HFF-Myc (cell line): ENCODE results near the gene CUX1.
"Not testable (repeated sequence)": the region's sequence is repeated elsewhere in the genome, so short reads cannot be mapped to it uniquely, and the experiment has no call there.

Experiments used
- DNase-seq: peaks from one replicate; pipeline ENCODE4 v3.0.0-alpha.2; 2011; ENCODE audit warnings: low read depth; ENCODE audit errors: extremely low read depth
- H3K4me3 ChIP-seq: replicated peaks from 2 replicates; pipeline ENCODE4 v1.5.1; 2011; ENCODE audit warnings: low read depth, mild to moderate bottlenecking, control low read depth, low read length
- TF ChIP-seq, protein P1 (sequence below): IDR thresholded peaks from 2 replicates; pipeline ENCODE4 v1.5.1; 2012; ENCODE audit warnings: mild to moderate bottlenecking, low read depth, low read length, control low read depth; ENCODE audit errors: missing control alignments

The CUX1 gene

GRCh38 chr7:101867265-101867664 lies 49.8 kb downstream of the CUX1 start:
- H3K4me3 ChIP-seq: no peak overlapping the region
- TF ChIP-seq, protein P1, sequence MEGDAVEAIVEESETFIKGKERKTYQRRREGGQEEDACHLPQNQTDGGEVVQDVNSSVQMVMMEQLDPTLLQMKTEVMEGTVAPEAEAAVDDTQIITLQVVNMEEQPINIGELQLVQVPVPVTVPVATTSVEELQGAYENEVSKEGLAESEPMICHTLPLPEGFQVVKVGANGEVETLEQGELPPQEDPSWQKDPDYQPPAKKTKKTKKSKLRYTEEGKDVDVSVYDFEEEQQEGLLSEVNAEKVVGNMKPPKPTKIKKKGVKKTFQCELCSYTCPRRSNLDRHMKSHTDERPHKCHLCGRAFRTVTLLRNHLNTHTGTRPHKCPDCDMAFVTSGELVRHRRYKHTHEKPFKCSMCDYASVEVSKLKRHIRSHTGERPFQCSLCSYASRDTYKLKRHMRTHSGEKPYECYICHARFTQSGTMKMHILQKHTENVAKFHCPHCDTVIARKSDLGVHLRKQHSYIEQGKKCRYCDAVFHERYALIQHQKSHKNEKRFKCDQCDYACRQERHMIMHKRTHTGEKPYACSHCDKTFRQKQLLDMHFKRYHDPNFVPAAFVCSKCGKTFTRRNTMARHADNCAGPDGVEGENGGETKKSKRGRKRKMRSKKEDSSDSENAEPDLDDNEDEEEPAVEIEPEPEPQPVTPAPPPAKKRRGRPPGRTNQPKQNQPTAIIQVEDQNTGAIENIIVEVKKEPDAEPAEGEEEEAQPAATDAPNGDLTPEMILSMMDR: no peak
- DNase-seq: no peak

DNA sequence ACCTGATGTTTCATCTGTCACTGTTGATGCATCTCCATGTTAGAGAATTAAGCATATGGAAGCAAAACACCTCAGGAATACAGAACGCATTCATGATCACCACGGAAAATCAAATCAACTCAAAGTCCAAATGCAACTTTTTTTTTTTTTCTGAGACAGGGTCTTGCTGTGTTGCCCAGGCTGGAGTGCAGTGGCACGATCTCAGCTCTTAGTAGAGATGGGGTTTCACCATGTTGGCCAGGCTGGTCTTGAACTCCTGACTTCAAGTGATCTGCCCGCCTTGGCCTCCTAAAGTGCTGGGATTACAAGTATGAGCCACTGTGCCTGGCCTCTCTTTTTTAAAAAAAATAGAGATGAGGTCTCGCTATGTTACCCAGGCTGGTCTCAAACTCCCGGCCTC lies 50.3 kb downstream of the CUX1 start:
- DNase-seq, H3K4me3 ChIP-seq: not testable (repeated sequence)

GRCh38 chr7:101868191-101868950 lies 50.9 kb downstream of the CUX1 start:
- no peak overlapping the region for H3K4me3 ChIP-seq
- TF ChIP-seq, protein P1: no peak
- DNase-seq: no peak

- no peak for DNase-seq
- TF ChIP-seq, protein P1: no peak
- no peak overlapping the region for H3K4me3 ChIP-seq
These were observed 51.8 kb downstream of the CUX1 start for GRCh38 chr7:101869026-101869900.

DNA sequence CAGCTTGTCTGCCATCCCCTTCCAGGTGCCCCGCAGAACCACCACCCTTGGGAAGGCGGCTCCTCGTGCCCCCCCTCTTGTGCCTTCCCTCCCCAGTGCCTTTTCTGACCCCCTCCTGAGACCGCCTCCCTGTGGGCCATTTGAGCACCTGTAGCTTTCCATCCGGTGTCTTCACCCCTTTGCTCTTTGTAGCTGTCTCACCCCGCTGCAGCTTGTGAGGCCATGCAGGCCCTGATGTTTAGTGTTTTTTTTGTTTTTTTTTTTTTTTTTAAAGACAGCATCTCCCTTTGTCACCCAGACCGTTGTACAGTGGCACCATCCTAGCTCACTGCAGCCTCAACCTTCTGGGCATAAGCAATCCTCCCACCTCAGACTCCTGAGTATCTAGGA lies 52.5 kb downstream of the CUX1 start:
- TF ChIP-seq, protein P1: no peak
- no peak for DNase-seq
- H3K4me3 ChIP-seq: no peak overlapping the region

- TF ChIP-seq, protein P1: no peak
- H3K4me3 ChIP-seq: no peak overlapping the region
- DNase-seq: no peak
These were observed 53.1 kb downstream of the CUX1 start for GRCh38 chr7:101870361-101871062.

DNA sequence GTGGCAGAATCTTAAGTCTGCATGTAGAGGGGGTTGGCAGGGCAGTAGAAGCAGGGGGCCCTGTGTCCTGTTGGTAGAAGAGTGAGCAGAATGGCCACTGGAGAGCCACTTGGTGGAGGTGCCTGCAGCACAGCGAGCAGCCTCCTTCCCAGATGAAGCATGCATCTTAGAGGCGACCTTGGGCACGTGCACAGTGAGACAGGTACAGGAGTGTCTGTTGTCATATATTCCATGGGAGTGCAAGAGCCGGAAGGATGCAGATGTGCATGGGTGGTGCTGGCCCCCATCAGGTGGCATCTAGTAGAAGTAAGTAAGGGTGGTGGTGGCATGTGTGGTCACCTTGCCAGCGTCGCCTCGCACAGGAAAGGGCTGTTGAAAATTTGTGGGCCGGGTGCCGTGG lies 53.9 kb downstream of the CUX1 start:
- DNase-seq: no peak
- H3K4me3 ChIP-seq: no peak overlapping the region
- TF ChIP-seq, protein P1: no peak
